Putamen (tissue), 1 donor: ENCODE results near the gene THSD7A.

ENCODE experiments used
- DNase-seq: peaks from one replicate; pipeline ENCODE4 v3.0.0-alpha.2; 2016; ENCODE audit warnings: low spot score

THSD7A gene

DNA sequence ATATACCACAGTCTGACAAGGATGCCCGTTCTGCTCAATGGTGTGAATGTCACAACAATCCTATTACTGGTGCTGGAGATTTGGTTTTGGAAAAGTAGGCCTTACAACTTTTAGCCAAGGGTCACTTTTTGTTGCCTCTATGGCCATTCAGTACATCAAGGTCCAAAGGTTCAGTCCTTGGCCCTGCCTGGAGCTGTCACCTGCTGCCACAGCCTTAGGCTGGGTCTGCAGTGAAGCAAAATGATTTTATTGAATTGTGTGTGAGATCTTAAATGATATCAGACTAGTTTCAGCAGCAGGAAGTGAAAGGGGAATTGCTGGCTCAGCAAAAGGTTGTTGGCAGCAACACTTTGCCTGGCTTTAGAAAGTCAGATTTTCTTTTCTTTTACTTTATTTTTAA is 427.6 kb downstream of the THSD7A start:
- no peak for DNase-seq

DNA sequence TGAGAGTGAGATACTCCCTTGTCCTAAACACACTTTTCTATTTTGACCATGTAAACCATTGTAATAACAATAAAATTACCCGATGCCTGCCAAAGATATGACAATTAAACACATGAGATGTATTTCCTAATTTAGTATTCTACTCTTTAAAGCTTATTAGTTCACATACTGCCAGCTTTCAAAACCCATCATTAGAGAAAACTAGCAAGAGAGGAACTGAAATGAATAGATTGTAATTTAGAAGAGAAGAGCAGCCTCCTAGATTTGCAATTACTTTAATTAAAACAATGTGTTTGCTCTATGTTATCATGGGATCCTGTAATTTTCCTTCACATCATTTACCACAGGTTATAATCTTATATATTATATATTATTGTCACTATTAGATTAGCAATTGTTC is 428.2 kb downstream of the THSD7A start:
- DNase-seq, result no peak

DNA sequence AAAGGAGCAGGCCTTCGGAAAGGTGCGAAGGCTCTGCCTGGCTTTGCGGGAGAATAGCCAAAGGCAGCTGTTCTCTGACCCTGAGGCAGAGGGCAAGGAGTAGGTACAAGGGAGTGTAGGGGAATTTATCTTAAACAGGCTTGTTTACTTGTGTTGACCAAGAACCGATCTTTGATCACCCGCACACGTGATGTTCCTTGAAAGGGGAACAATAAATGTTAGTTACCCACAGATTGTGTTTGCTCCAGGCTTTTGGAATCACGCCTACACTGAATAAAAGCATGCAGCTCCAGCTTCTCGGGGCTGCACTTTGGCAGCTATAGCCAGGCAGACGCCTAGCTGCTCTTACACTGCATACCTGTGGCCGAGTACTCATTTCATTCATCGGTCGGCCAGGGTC is 437.6 kb downstream of the THSD7A start:
- no peak for DNase-seq

DNA sequence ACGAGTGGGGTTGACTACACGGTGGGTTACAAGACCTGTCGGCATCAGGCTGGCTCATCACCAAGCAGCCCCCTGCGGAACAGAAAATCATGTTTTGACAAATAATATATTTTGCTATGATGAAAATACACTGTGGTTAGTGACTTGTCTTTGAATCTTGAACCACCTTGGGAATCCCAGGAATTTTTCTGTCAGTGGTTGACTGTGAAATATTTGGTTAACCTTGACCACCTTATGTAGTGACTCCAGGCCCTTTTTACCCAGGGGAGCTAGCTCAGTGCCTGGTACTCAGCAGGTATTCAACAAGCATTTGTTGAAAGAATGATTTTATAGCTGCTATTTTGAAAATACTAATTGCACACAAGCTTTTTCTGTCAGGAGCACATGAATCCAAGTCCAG is 452.4 kb downstream of the THSD7A start:
- DNase-seq, result no peak

DNA sequence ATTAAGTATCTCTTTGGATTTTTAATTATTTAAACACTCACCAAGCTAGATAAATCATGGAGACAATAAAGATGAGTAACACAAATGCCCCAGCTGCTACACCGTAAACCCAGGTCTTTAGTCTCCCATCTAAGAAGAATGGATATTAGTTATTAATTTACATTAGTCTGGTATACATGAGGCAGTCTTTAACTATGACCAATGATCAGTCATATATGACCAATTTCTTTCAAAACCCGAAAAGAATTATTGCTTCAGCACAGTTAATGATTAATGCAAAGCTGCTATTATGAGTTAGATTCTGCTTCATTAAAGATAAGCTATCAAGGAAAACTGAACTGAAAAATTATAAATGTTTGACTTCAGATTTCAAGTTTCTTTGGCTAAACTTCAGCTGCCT is 455.5 kb downstream of the THSD7A start:
- no peak for DNase-seq

DNA sequence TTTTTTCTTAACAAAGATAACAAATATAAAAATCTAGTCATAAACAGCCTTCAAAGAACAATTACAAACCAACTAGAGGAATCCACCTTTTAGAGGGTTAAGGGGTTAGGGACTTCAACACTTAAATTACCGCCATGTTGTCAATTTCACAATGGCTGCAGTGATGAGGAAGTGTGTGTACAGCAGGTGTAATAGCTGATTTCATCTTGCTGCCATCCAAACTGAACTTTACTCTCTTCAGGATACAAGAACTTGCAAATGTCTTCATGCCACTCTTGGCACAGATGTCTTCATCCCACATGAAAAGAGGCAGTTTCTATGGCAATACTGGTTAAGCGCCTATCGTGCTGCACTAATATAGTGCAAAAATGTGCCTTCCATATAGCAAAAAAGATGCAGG is 457.4 kb downstream of the THSD7A start:
- no peak for DNase-seq

DNA sequence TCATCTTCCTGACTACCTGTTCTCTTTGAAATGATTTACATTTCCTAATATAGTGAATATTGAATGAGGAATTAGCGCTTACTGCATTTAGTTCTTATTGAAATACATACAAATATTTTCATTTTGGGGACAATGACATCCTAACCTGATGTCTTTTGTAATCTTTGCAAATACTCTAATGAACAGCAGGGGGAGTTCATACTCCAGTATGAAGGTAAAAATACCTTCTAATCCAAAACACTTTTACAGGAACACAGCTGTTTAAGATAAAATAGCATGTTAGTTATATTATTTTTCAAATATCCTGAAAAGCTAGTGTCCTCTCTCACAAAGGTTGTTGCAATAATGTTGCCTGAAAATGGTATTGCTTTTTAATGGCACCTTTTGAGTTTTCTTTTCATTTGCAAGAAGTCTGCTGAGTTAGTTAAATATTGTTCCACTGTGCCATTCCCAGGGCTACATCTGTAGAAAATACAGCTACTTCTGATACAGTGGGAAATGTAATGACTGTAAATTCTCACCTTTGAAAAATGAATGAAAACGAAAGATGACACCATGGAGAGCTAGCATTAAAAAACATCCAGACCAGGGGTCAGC is 458.4 kb downstream of the THSD7A start:
- no peak for DNase-seq

DNA sequence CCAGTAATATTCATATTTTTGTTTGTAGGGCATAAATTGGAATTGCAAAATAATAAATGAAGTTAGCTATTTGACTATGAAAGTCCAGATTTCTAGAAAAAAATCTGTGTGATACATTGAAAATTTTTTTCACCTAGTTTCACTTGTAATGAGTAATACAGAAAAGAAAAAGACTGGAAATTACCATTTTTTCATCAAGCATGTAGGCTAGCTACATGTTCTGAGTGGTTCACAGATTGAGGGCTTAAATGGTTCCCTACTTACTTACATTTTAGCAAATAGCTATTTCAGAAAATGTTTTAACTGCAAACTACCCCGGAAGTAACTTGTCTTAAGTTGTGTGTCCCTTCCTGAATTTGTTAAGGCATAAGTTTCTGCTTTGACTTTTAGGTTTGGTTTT is 462.3 kb downstream of the THSD7A start:
- DNase-seq, result no peak

DNA sequence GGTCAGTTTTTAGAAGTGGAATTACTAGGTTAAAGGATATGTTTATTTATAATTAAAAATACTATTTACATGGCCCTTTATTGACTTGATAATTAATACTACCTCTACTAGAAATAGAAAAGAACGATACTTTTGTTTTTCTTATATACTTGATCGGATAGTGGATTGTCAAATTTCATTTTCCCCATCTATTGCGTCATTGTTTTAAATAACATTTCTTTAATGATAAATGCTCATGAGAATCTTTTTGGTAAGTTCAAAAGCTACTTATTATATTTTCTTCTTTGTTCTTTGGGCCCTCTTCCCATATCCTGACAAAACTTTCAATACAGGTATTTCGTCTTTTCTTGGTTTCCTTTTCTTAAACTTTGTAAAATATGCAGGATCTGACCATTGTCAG is 465.9 kb downstream of the THSD7A start:
- no peak for DNase-seq

DNA sequence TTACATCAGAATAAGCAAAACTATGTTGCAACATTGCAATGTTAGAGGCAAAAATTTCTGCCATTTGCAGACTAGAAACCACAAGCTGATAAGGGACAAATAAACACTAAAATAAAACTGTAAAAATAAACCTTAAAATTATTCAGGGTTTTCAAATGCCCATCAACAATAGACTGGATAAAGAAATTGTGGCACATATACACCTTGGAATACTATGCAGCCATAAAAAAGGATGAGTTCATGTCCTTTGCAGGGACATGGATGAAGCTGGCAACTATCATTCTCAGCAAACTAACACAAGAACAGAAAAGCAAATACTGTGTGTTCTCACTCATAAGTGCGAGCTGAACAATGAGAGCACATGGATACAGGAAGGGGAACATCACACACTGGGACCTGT is 473.4 kb downstream of the THSD7A start:
- DNase-seq, result no peak

DNA sequence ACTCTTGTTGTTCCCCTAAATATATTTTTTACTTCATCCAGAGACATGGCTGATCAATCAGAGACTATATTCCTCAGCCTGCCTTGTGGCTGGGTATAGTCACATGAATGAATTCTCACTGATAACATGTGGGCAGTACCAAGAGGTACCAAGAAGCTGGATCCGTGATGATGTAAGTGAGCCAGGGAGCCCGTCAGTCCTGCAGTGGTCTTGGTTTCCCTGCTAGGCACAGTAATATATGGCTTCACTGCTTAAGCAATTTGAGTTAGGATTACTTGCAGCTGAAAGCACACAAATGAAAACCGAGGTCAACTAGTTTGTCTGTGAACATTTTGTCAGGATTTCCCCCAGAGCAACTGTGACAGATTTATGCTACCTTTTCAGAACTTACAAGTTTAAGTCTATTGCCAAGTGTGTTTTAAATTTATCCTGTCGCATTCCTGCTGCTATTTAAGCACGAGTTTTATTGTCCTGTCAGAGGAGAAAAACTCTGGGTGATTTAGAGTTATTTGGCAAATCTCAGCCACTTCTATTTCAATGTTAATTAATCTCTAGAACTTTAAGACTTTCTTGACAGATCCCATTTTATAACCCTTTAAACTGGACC is 476.5 kb downstream of the THSD7A start:
- DNase-seq, result no peak

DNA sequence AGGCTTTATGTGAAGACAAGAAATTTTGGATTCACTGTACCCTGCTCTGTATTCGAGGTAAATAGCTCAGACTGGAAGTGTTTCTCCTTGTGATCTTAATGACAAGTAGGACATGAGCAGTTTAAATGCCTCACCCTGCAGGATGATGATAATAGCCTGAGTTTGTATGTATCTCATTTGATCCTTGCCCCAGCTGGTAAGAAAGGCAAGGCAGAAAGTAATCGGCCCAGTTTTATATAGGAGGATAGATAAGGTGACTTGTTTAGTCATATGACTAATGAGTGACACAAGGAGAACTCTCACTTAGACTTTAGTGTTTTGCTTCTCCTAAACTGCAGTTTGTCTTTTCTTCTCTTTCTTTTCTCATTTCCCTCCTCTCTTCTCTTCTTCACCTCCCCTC is 485.7 kb downstream of the THSD7A start:
- DNase-seq, result no peak

DNA sequence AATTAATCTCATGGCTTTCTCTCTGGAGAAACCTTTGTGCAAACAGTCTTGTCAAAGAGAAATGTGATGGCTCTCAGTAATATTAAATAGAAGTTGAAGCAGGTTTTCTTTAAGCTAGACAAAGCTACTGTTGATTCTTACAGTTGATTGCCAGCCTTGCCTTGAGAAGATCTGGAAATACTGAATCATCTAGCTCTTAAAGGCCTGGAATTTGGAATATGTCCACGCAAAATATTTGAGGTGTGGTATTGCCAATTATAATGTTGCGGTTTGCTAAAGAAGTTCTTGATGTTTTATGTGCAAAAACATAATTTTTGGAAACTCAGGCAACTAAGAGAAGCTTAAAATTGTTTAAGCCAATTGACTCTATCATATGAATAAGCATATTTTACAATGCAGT is 486.4 kb downstream of the THSD7A start:
- DNase-seq, result no peak

DNA sequence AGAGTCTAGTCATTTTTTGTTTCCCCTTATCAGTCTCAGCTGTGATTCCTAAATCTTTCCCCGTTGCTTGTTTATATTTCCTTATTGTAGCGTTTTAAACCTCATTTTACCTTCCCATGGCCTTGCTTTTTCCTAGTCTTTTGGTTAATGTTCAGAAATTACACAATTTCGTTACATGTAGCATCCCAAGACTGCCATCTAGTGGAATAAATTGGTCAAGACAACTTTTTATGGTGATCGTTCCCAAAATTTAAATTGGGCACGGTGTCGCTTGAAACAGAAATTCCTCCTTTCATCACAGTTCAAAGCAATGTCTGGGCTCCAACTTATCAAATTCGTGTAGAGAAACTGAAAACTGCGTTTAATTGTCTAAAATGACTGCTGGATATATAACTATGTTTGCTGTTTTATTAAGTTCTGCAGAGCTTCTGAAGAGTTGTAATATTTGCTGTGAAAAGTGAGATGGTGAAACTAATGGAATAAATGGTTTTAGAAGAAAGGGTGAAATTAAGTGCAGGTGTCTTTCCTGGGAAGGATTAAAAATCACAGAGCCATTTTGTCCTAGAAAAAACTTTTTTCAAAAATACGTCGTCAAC is 488.1 kb downstream of the THSD7A start:
- DNase-seq, result peak; percentile 53

DNA sequence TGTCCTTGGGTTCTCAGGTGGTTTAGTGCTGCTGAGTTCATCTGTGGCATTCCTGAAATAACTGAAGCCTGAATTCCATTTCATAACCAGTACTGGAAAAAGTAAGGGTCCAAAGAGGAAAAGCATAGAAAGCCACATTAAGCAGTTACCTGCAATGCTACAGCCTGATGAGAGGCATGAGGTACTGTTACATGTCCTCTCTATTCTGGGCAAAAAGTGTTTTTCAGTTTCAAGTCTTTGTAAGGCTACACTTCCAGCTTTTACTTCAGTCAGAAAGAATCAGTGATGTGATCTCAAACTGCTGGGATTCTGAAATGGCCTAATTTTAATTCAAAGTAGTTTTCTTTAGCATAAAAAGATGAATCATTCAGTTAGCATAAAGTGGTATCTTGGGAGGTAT is 488.9 kb downstream of the THSD7A start:
- DNase-seq, result no peak

DNA sequence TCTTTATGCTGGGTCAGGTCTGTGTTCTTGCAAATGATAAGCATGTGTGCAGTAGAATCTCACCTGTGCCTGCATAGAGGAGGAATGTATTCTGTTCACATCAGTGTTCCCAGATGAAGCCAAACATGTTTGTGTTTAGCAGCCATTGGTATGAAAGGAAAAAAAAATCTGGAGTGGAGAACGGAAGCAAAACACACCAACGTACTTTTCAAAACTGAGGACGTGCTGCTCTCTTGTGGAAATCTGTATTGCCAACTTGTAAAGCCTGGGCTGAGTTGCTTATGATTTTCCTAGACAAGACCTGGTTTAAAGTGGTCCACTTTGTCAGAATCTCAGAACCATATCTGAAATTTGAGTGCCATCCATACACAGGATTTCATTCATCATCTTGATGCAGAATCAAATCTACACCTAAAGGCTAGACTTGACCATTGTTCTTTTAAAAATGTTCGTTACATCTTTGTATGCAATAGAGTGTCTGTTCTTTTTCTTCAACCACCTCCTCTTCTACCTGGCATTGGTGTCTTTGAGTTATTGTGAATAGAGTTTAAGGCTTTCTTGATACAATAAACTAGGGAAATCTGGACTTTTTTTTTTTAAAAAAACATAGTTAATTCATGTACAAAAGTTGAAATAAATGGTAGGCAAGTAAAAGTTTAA is 490.6 kb downstream of the THSD7A start:
- DNase-seq, result peak; percentile 50

DNA sequence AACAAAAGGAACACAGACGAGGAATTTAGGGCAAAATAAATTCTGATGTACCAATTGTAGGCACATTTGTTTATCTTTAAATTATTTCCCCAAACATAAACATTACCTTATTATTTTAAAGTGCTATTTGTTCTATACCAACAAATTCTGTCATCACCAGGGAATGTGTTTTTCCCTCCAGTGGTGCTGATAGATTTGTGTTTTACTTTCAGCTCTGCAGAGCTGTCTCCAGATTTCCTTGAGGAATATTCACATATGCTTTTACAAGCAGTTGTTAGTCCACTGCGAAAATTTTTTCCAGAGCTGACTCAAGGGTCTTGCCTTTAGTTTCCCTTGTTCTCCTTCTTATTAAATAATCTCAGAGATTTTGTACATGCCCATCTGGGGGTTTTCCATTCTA is 495.6 kb downstream of the THSD7A start:
- DNase-seq, result no peak

DNA sequence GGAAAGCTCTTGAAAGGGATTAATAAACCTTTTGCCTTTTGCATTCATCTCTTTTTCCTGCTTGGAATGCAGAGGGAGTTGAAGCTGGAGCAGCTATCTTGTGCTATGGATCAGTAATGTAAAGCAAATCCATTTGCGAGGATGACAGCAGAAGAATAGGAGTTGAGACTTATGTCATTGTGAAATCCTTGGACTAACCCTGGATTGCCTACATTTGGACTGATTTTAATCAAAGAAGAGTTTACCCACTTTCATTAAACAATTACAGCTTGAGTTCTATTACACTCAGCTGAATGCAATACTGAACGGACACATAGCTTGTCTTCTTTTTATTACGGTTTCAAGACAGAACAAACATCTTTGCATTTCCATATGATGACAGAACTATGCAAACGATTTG is 496.1 kb downstream of the THSD7A start:
- DNase-seq, result no peak

DNA sequence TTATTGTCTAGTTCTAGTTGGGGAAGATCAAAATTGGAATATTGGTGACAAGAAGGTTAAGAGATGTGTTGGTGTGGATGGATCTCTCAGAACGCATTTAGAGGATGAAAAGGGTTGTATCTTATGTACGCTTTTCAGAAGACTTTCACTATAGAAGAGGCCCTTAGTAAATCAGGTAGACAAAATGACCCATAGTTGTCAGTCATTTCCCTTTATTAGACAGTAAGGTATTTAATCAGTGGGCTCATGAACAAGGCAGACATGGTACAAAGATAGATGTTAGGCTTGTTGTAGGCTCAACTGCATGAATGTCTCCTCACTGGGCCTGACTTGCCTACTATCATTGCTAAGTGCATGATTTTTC is 499.2 kb downstream of the THSD7A start:
- DNase-seq, result no peak

DNA sequence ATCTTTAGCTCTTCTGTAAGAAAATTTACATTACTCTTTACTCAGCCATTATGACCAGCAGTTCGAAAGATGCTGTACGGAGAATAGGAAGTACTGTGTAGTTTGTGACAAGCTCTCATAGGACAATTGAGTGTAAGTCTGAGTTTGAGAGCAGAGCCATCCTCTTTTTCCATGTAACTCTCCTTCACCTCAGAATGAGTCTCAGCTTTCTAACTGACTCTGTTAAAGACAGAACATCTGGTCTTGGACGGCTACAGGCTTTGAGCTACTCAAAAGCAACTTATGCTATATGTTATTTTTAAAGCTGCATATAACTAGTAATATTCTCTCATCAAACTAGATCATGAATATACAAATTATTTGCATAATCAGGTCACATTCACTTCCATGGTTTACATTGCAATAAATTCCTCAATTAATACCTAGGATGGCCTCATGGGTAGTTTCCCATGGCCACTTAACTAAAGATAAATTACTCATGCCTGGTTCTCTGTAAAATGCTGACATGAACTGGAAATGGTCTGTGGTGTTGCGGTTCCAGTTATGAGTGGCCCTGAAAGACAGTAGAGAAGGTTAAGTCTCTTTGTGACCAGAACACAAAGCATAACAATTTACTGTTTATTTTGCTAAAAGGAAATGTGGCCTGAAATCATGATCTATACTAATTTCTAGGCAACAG is 499.7 kb downstream of the THSD7A start:
- DNase-seq, result no peak

DNA sequence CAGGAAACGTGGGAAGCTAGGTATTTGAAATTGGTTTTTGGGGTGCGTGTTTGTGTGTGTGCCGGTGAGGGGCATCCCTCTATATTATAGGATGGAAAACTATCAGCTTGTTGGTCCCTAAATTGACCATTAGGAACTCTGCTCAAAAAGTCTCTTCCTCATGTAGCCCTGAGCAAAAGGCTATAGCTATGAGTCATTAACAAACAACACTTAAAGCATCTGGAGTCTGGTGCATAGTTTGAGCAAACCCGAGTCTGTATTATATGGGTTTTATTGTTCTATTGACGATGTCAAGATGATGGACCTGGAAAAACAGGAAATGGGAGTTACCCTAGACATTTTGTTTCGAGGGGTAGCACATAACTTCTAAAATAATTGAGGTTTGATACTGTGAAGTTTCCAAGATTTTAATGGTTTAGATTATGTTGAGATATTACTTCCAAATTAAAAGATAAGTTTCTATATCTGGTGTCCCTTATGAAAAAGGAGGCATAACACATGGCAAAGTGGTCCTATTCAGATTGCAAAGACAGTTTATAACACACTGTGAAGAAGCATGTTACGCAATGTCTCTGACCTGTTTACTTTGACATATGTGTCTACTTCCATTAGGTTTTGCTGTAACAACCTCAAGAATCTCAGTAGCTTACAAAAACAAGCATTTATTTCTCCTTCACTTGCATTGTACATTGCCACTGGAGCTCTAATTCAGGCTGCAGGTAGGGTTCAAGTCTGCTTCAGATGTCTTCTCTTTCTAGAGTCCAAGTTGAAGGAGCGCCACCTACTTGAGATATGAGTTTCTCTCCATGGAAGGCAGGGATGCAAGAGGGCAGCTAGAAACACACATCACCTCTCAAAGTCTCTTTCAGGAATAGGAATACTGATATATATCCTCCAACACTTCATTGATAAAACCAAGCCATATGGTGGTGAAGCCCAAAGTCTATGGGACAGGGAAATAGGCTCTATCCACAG is 500.6 kb downstream of the THSD7A start:
- no peak for DNase-seq

DNA sequence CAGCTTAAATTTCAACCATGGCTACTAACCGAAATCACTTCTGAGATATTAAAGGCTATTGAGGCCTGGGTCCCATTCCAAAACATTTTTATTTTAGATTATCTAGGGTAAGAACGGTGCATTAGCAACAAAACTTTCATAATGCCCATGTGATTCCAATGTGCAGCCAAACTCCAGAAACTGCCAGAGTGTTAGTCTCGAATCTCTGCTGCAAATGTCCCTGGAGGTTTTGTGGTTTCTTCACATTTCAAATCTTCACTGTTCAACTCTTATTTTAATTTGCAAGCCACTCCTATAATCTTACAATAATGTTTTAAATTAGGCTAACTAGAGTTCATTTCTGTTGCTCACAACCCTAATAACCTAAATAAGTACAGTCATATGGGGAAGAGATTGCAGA is 501.3 kb downstream of the THSD7A start:
- no peak for DNase-seq
